Activated CD4-positive, CD25-positive, alpha-beta regulatory T cell (primary cell): ENCODE measurements around the gene ARID1B.
"Not testable (repeated sequence)": the region's sequence is repeated elsewhere in the genome, so short reads cannot be mapped to it uniquely, and the experiment has no call there.

Experiments
- DNase-seq, 4 experiments: peaks; one replicate each; lab custom pipeline; 2025; lab: John Stamatoyannopoulos, UW

Gene ARID1B

DNA sequence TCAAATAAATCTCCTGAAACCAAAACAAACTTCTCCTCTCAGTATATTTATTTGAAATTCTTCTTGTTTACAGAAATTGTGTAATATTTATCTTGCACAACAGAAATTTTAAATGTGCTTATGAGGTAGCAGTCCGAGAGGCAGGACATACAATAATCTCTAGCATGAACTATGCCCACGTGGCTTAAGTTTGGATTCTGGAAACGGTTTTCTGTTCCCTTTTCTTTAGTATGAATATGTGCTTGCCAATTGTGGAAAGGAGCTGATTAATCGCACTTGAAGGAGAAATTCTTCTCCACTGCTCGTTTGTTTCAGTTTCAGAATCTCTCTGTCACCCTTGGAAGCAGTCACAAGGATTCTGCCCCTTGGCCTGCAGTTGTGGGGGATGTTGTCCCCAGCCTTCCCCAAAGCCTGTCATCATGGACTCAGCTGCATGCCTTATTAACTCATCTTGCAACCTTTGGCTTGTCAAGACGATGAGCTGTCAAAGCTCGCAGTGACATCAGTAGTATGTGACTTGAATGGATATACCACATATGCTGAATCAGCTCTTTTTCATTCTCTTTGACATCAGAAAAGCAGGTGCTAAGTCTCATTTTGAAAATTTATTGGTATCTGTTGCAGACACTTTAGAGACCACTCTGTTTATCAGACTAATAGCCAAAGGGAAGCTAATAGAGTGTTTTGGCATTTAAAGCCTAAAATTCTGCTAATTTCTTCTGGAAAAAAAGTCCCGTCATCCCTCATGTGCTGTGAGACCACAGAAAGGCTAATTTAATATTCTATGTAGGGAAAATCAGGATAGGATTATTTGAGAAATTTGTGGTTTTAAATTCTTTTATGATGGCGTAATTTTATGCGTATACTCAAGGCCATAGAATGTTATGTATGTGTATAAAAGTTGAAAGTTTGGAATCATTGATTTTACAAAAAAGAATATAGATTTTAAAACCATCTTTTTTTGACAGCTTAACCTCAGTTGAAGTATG, 186.8 kb downstream of the ARID1B start:
- no peak for DNase-seq

DNA sequence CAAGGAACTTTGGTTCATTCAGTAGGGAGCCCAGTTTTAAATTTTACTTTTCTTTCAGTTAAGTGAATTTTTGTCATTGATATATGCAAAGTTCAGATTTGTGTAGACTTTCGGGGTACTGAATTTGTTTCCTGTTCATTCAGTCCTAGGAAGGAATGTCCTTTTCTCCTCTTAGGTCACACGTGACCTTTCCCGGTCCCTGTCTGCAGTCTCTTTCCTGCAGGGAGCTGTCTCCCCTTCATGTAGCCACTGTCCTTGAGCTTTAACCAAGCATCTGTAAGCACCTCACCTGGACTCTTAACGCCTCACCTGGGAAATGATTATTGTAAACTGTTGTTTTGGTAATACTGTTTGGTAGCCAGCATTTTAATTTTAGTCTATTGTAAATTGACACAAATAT, 190.7 kb downstream of the ARID1B start:
- no peak for DNase-seq

DNA sequence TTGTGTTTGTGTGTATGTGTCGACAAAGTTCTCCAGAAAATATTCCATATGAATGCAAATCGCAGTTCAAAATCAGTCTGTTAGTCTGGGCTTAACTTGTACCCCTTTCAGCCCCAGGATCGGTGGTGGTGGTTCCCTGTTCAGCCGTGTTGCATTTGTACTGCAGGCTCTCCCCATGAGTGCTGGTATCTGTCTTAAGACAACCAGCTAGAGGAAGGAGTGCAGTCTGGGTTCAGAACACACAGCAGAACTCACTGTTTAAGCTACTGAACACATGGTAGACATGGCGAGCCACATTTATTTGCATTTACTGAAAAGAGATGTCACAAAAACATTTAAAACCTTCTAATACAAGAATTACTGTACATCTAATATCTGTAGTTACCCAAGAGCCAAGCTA, 192.1 kb downstream of the ARID1B start:
- no peak for DNase-seq

DNA sequence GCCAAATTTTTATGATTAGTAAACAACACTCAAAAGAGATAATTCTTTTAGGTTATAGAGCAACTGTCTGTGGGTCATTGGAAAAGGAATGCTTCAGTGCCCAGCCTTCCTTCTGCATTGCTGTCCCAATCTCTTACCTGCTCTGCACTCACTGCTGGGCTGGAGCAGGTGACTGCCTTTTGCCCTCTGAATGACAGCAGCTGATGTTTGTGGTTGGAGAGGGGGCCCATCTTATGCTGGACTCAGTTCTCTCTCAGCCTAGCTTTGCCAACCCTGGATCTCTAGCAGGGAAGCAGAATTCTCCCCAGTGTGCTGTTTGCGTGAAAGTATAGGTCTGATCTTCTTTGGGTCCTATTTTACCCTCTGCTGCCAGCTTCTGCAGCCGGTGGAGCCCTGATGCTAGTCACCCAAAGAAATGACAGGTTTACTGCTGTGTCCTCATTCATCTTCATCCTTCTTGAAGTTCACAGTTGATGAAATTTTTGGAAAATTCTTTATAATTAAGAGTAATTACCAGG, 193.5 kb downstream of the ARID1B start:
- no peak for DNase-seq

DNA sequence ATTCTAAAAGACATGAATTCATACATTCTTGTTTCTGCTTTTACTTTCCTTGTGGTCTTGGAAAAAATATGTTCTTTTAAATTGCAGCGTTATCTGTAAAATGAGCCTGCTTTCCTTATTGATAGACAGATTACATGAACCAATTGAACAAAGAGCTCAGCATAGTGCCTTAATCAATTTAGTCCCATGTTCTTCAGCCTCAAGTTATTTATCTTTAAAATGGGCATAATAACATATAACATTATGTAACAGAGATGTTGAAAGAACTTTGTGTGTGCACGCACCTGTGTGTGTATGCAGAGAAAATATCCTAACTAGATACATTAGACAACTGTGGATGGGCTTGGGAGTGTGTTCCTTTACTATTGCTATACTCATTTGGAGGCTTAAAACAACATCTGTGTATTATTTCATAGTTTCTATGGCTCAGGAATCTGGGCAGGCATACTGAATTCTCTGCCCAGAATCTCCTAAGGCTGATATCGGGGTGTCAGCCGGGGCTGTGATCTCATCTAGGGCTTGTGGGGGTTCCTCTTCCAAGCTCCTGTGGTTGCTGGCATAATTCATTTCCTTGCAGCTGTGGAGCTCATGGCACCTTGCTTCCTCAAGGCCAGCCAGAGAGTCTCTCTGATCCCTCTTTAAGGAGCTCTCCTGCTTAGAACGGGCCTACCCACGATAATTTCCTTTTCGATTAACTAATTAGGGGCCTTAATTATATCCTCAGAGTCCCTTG, 194.1 kb downstream of the ARID1B start:
- DNase-seq: no peak

GRCh38 chr6:156972145-156972544, 195.0 kb downstream of the ARID1B start:
- DNase-seq: no peak

GRCh38 chr6:156974830-156975261, 197.7 kb downstream of the ARID1B start:
- DNase-seq: no peak

DNA sequence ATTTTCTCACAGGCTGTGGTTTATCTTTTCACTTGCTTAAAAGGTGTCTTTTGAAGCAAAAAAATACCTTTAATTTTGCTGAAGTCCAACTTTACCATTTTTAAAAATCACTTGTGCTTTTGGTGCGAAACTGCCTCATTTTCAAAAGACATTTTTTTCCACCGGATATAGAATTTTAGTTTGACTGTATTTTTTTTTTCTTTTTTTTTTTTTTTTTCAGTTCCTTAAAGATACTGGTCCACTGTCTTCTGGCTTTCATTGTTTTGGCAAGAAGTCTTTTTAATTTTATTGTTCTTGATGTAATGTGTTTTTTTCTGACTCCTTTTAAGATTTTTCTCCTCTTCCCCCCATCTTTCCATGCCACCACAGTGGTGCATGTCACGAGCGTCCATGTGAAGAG, 198.2 kb downstream of the ARID1B start:
- DNase-seq: no peak

DNA sequence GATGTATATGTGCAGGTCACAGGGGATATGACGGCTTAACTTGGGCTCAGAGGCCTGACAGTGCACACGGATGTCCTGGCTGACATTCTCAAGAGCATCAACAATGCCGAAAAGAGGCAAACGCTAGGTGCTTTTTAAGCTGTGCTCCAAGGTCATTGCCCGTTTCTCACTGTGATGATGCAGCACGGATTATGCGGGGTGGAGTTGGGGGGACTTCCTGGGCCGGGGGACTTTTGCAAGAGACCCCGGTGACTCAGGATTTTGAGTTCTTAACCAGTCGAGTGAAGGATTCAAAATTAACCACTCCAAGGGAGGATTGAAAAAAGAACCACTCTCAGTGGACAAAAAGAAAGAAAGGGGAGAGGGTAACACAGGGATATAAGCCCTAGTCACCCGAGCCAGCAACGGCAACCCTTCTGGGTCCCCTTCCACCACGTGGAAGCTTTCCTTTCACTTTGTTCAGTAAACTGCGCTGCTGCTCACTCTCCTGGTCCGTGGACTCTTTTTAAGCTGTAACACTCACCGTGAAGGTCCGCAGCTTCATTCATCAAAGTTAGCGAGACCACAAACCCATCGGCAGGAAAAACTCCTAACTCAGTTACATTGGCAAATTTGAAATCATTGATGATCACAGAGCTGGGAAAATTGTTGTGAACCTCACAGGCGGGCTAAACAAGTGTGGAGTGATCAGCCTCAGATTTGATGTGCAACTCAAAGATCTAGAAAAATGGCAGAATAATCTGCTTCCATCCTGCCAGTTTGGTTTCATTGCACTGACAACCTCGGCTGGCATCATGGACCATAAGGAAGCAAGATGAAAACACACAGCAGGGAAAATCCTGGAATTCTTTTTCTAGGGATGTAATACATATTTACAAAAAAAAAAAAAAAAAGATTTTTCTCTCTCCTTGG, 199.3 kb downstream of the ARID1B start:
- no peak for DNase-seq

- no peak for DNase-seq
These were observed 200.5 kb downstream of the ARID1B start for GRCh38 chr6:156977527-156978291.

- no peak for DNase-seq
These were observed 201.8 kb downstream of the ARID1B start for GRCh38 chr6:156978948-156979347.

DNA sequence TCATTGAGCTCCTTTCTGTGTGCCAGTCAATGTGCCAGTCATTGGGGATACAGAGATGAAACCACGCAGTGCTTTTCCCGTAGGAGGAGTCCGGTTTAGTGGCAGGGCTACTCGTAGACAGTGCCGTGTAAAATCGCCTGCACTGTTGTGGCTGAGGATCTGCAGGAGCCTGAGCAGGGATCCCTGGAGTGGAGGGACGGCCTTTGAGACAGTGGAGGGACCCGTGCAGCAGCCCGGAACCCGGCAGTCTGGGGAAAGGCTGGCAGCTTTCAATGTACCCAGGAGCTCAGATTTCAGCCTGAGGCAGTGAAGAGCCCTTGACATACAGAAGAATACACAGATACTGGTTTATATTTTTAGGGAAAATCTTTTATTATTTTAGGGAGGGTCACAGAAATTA, 203.3 kb downstream of the ARID1B start:
- DNase-seq: no peak

- no peak for DNase-seq
These were observed 203.8 kb downstream of the ARID1B start for GRCh38 chr6:156980948-156981347.

- no peak for DNase-seq
These were observed 205.0 kb downstream of the ARID1B start for GRCh38 chr6:156982168-156982567.

DNA sequence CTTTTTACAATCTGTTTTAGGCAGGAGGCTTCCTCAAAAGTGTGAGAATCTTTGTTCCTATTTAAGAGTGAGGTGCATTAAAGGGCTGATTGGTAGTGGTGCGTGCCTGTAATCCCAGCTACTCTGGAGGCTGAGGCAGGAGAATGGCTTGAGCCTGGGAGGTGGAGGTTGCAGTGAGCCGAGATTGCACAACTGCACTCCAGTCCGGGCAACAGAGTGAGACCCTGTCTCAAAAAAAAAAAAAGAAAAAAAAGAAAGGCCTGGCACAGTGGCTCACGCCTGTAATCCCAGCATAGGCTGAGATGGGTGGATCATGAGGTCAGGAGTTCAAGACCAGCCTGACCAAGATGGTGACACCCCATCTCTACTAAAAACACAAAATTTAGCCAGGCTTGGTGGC, 205.7 kb downstream of the ARID1B start:
- not testable (repeated sequence) for DNase-seq

DNA sequence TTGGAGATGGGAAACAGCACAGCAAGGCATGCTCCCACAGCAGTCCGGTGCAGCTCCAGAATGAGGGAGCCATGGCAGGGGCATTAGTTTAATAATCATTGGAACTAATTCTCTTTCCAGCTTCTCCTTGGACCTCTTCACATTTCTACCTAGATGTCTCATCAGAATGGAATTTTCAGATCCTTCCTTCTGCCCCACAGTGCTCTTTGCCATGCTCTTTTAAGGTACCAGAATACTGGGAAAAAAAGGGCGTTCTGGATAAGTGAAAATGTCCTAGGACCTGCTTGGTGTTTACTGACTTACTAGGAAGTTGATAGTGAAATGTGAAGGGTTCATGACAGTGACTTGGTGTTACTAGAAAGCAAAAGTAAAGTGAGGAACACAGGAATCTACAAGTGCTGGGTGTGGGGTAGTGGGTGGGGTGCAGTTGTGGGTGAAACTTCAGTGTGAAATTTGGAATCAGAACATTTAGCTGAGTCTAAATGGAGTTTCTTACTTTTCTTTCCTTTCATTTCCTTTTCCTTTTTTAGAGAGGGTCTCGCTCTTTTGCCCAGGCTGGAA, 207.1 kb downstream of the ARID1B start:
- DNase-seq: no peak

DNA sequence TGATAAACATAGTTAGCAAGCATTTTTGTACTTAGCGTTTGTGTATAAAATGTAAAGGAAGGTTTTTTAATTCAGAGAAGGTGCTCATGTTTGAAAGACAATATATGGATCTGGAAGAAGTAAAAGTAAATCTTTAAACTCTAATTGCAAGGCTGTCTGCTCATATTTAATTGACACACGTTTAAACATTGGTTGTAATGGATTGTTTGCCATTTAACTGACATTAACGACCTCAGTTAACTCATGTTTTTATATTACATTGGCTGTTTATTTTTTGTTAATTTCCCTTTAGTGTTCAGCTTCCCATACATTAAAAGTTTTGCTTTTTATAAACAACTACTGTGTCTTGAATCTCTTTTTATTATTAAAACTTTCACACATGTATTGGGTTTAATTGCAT, 208.1 kb downstream of the ARID1B start:
- no peak for DNase-seq

GRCh38 chr6:156988276-156989158, 211.3 kb downstream of the ARID1B start:
- DNase-seq: no peak

- no peak for DNase-seq
These were observed 212.1 kb downstream of the ARID1B start for GRCh38 chr6:156989159-156989806.
